SK-N-SH treated with all-trans-retinoic acid at 6 μM for 48 hours (cell line): ENCODE results near the gene HEPHL1.
A peak's percentile ranks its signal among the peaks of the same experiment; 100 is the strongest.

Experiments used
- ATAC-seq: fragments of 200-7000 bp; cut with Tn5 transposase; 3 replicates; pipeline ENCODE4 v1.9.1; 2020; ENCODE audit warnings: mild to moderate bottlenecking, moderate library complexity
- ARNTL ChIP-seq: fragments of 450-650 bp; formaldehyde crosslinking; IDR thresholded peaks from 2 replicates; pipeline ENCODE4 v1.5.0; 2020; ENCODE audit warnings: low read depth, mild to moderate bottlenecking, moderate library complexity, borderline replicate concordance
- BACH2 ChIP-seq: fragments of 250-450 bp; sonication (Bioruptor Pico); IDR thresholded peaks from 2 replicates; pipeline ENCODE4 v1.9.0; 2021; ENCODE audit warnings: mild to moderate bottlenecking, borderline replicate concordance
- CREB5 ChIP-seq: fragments of 250-450 bp; sonication (Bioruptor Pico); IDR thresholded peaks from 2 replicates; pipeline ENCODE4 v1.5.1; 2020; ENCODE audit warnings: low read depth, mild to moderate bottlenecking, moderate library complexity
- CSDC2 ChIP-seq: fragments of 250-450 bp; sonication (Bioruptor Pico); IDR thresholded peaks from 2 replicates; pipeline ENCODE4 v1.5.0; 2020; ENCODE audit warnings: mild to moderate bottlenecking, moderate library complexity
- ESRRG ChIP-seq: fragments of 250-450 bp; sonication (Bioruptor Pico); IDR thresholded peaks from 2 replicates; pipeline ENCODE4 v1.6.1; 2021; ENCODE audit warnings: mild to moderate bottlenecking
- ISL1 ChIP-seq: fragments of 250-450 bp; sonication (Bioruptor Pico); IDR thresholded peaks from 2 replicates; pipeline ENCODE4 v2.1.2; 2022; ENCODE audit warnings: mild to moderate bottlenecking, moderate library complexity
- OSR1 ChIP-seq: fragments of 250-450 bp; sonication (Bioruptor Pico); IDR thresholded peaks from 2 replicates; pipeline ENCODE4 v1.8.0; 2022; ENCODE audit warnings: moderate library complexity, mild to moderate bottlenecking, inconsistent platforms
- SNAI2 ChIP-seq: fragments of 250-450 bp; sonication (Bioruptor Pico); IDR thresholded peaks from 2 replicates; pipeline ENCODE4 v1.5.0; 2020; ENCODE audit warnings: mild to moderate bottlenecking, moderate library complexity
- TSHZ2 ChIP-seq: fragments of 250-450 bp; sonication (Bioruptor Pico); IDR thresholded peaks from 2 replicates; pipeline ENCODE4 v1.5.0; 2020; ENCODE audit warnings: mild to moderate bottlenecking, moderate library complexity
- ZNF565 ChIP-seq: fragments of 450-650 bp; formaldehyde crosslinking; conservative IDR thresholded peaks from 2 replicates; pipeline ENCODE4 v1.5.0; 2020; ENCODE audit warnings: low read depth, mild to moderate bottlenecking, moderate library complexity
- ZNF70 ChIP-seq: fragments of 450-650 bp; formaldehyde crosslinking; IDR thresholded peaks from 2 replicates; pipeline ENCODE4 v1.5.0; 2020; ENCODE audit warnings: mild to moderate bottlenecking, moderate library complexity
- ZNF8 ChIP-seq: fragments of 450-650 bp; formaldehyde crosslinking; IDR thresholded peaks from 2 replicates; pipeline ENCODE4 v1.5.0; 2020; ENCODE audit warnings: mild to moderate bottlenecking, moderate library complexity

The HEPHL1 gene

GRCh38 chr11:94150056-94150455, 128.9 kb downstream of the HEPHL1 start:
- ATAC-seq, result no peak
- TF ChIP-seq ESRRG (no peak), SNAI2 (no peak), ISL1 (CRISPR knock-in tag) (no peak), CREB5 (CRISPR knock-in tag) (no peak), ARNTL (CRISPR knock-in tag) (no peak), OSR1 (no peak), BACH2 (CRISPR knock-in tag) (no peak), ZNF565 (no peak)
- TF ChIP-seq, all 23 proteins: peak for 0

GRCh38 chr11:94150704-94151685, 129.8 kb downstream of the HEPHL1 start:
- TF ChIP-seq TSHZ2 (CRISPR knock-in tag), result no peak
- peak; percentile 52 for TF ChIP-seq ISL1 (CRISPR knock-in tag)
- ATAC-seq, result no peak

- peak; percentile 92 for ATAC-seq
- TF ChIP-seq ZNF565 (no peak), ZNF70 (CRISPR knock-in tag) (no peak), ISL1 (CRISPR knock-in tag) (peak; percentile 67)
Observed at GRCh38 chr11:94151903-94152677, 130.9 kb downstream of the HEPHL1 start.

- no peak for ATAC-seq
- no peak for TF ChIP-seq CREB5 (CRISPR knock-in tag)
- TF ChIP-seq ZNF8 (CRISPR knock-in tag), result no peak
- TF ChIP-seq ARNTL (CRISPR knock-in tag), result no peak
- TF ChIP-seq, all 23 proteins: peak for 0
Observed at GRCh38 chr11:94152678-94153065, 131.5 kb downstream of the HEPHL1 start.

- ATAC-seq, result no peak
- TF ChIP-seq CSDC2 (CRISPR knock-in tag) (no peak), TSHZ2 (CRISPR knock-in tag) (no peak), BACH2 (CRISPR knock-in tag) (no peak)
Observed at GRCh38 chr11:94153320-94153719, 132.2 kb downstream of the HEPHL1 start.
